GM12874 (cell line): ENCODE measurements around the gene MTHFD2L.

ENCODE experiments used
- TF ChIP-seq, protein P1 (sequence below): IDR thresholded peaks from 2 replicates; pipeline ENCODE4 v1.5.1; 2011; ENCODE audit warnings: low read depth, mild to moderate bottlenecking, control low read depth, low read length, moderate library complexity; ENCODE audit not compliant: insufficient read depth

MTHFD2L gene

DNA sequence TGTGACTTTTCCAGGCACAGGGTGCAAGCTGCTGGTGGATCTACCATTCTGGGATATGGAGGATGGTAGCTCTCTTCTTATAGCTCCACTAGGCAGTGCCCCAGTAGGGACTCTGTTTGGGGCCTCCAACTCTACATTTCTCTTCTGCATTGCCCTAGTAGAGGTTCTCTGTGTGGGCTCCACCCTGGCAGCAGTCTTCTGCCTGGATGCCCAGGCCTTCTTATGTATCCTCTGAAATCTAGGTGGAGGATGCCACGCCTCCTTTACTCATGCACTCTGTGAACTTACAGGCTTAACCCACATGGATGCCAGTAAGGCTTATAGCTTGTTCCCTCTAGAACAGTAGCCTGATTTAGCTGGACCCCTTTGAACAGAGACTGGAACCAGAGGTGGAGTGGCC is 186.1 kb downstream of the MTHFD2L start:
- TF ChIP-seq, protein P1, sequence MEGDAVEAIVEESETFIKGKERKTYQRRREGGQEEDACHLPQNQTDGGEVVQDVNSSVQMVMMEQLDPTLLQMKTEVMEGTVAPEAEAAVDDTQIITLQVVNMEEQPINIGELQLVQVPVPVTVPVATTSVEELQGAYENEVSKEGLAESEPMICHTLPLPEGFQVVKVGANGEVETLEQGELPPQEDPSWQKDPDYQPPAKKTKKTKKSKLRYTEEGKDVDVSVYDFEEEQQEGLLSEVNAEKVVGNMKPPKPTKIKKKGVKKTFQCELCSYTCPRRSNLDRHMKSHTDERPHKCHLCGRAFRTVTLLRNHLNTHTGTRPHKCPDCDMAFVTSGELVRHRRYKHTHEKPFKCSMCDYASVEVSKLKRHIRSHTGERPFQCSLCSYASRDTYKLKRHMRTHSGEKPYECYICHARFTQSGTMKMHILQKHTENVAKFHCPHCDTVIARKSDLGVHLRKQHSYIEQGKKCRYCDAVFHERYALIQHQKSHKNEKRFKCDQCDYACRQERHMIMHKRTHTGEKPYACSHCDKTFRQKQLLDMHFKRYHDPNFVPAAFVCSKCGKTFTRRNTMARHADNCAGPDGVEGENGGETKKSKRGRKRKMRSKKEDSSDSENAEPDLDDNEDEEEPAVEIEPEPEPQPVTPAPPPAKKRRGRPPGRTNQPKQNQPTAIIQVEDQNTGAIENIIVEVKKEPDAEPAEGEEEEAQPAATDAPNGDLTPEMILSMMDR, result no peak
